Measurements from ENCODE around the gene MYBPH.

The MYBPH gene

DNA sequence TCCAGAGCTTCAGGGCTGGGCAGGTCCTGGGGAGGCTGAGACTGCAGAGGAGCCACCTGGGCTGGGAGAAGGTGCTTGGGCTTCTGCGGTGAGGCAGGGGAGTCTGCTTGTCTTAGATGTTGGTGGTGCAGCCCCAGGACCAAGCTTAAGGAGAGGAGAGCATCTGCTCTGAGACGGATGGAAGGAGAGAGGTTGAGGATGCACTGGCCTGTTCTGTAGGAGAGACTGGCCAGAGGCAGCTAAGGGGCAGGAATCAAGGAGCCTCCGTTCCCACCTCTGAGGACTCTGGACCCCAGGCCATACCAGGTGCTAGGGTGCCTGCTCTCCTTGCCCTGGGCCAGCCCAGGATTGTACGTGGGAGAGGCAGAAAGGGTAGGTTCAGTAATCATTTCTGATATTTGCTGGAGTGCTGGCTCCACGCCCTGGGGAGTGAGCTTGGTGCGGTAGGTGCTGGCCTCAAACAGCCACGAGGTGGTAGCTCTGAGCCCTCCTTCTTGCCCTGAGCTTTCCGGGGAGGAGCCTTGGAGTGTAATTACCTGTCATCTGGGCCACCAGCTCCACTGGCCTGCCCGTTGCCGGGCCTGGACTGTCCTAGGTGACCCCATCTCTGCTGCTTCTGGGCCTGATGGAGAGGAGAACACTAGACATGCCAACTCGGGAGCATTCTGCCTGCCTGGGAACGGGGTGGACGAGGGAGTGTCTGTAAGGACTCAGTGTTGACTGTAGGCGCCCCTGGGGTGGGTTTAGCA is 9.3 kb downstream of the MYBPH start:
- Histone ChIP-seq H3K36me3 (ENCODE audit: control insufficient read depth, insufficient read depth, low read length) (no peaks in the 10 kb centered on the region), H3K79me2 (ENCODE audit: control insufficient read depth, insufficient read depth, low read length) (no peaks in the 10 kb centered on the region), H3K23ac (ENCODE audit: low read length) (no peak overlapping the region), H2BK15ac (replicated peaks; ENCODE audit: low read depth) (no peak overlapping the region), H2BK120ac (ENCODE audit: low read depth, low read length) (no peak overlapping the region), H2AK5ac (ENCODE audit: low read length) (no peak overlapping the region), H3K9ac (ENCODE audit: low read length) (no peak overlapping the region), H3K27ac (ENCODE audit: low read depth, low read length) (no peak overlapping the region), H3K4me2 (ENCODE audit: low read length) (no peak overlapping the region), H3K18ac (ENCODE audit: low read length) (no peak overlapping the region), H3K56ac (ENCODE audit: low read length) (peak overlapping the region; percentile 27), H3K27me3 (ENCODE audit: insufficient read depth, low read length, poor library complexity) (no peaks in the 10 kb centered on the region), H2BK5ac (ENCODE audit: low read length) (no peak overlapping the region), H4K8ac (ENCODE audit: low read depth, low read length) (no peak overlapping the region), H4K5ac (ENCODE audit: low read length) (no peak overlapping the region), H3K4ac (ENCODE audit: low read depth, low read length) (no peak overlapping the region), H3K4me1 (ENCODE audit: control insufficient read depth, low read depth, low read length) (peaks cover 2% of the 10 kb centered on the region), H3K4me3 (ENCODE audit: low read length) (no peak overlapping the region), H3K79me1 (ENCODE audit: low read length) (no peaks in the 10 kb centered on the region)
- DNase-seq = peak; percentile 42
- WGBS (ENCODE audit: extremely low coverage, insufficient coverage, low lambda C conversion rate) = no CpG with 5 or more reads among the region's 14 CpGs

DNA sequence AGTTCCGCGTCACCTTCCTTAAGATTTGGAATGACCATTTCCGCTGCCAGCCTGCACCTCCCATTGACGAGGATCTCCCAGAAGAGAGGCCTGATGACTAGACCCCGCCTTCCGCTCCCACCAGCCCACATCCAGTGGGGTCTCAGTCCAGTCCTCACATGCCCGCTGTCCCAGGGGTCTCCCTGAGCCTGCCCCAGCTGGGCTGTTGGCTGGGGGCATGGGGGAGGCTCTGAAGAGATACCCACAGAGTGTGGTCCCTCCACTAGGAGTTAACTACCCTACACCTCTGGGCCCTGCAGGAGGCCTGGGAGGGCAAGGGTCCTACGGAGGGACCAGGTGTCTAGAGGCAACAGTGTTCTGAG is 9.8 kb downstream of the MYBPH start:
- no CpG with 5 or more reads among the region's 8 CpGs for WGBS (ENCODE audit: extremely low coverage, insufficient coverage, low lambda C conversion rate)
- H3K36me3 ChIP-seq (ENCODE audit: control insufficient read depth, insufficient read depth, low read length) = no peaks in the 10 kb centered on the region

DNA sequence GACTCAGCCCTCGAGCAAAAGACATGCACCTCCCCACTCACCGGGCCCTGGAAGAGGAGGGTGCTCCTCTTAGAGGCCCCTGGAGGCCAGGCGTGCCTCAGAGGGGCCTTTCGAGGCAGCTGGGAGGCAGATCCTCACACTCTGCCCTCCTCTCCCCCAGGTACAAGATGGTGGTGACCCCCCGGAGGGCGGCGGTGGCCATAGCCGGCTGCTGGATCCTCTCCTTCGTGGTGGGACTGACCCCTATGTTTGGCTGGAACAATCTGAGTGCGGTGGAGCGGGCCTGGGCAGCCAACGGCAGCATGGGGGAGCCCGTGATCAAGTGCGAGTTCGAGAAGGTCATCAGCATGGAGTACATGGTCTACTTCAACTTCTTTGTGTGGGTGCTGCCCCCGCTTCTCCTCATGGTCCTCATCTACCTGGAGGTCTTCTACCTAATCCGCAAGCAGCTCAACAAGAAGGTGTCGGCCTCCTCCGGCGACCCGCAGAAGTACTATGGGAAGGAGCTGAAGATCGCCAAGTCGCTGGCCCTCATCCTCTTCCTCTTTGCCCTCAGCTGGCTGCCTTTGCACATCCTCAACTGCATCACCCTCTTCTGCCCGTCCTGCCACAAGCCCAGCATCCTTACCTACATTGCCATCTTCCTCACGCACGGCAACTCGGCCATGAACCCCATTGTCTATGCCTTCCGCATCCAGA is 10.4 kb downstream of the MYBPH start:
- H4K8ac ChIP-seq (ENCODE audit: low read depth, low read length) = no peak overlapping the region
- H3K4ac ChIP-seq (ENCODE audit: low read depth, low read length) = no peak overlapping the region
- no peak overlapping the region for H2BK5ac ChIP-seq (ENCODE audit: low read length)
- no peaks in the 10 kb centered on the region for H3K36me3 ChIP-seq (ENCODE audit: control insufficient read depth, insufficient read depth, low read length)
- WGBS (ENCODE audit: extremely low coverage, insufficient coverage, low lambda C conversion rate) = no CpG with 5 or more reads among the region's 28 CpGs
- no peak overlapping the region for H3K4me3 ChIP-seq (ENCODE audit: low read length)
- no peak overlapping the region for H2AK5ac ChIP-seq (ENCODE audit: low read length)
- no peak overlapping the region for H3K9ac ChIP-seq (ENCODE audit: low read length)
- H3K18ac ChIP-seq (ENCODE audit: low read length) = no peak overlapping the region
- H3K56ac ChIP-seq (ENCODE audit: low read length) = no peak overlapping the region
- H3K27ac ChIP-seq (ENCODE audit: low read depth, low read length) = no peak overlapping the region
- H3K4me1 ChIP-seq (ENCODE audit: control insufficient read depth, low read depth, low read length) = peaks cover 2% of the 10 kb centered on the region
- H2BK15ac ChIP-seq (replicated peaks; ENCODE audit: low read depth) = no peak overlapping the region
- H3K23ac ChIP-seq (ENCODE audit: low read length) = no peak overlapping the region
- no peak overlapping the region for H3K4me2 ChIP-seq (ENCODE audit: low read length)
- DNase-seq = no peak
- H3K27me3 ChIP-seq (ENCODE audit: insufficient read depth, low read length, poor library complexity) = no peaks in the 10 kb centered on the region
- no peaks in the 10 kb centered on the region for H3K79me2 ChIP-seq (ENCODE audit: control insufficient read depth, insufficient read depth, low read length)
- H4K5ac ChIP-seq (ENCODE audit: low read length) = no peak overlapping the region
- no peak overlapping the region for H2BK120ac ChIP-seq (ENCODE audit: low read depth, low read length)
- no peaks in the 10 kb centered on the region for H3K79me1 ChIP-seq (ENCODE audit: low read length)

More for the DNA sequence above, 9.8 kb downstream of the MYBPH start:
- Histone ChIP-seq H3K4me2 (ENCODE audit: low read length) (no peak overlapping the region), H3K4me1 (ENCODE audit: control insufficient read depth, low read depth, low read length) (peaks cover 2% of the 10 kb centered on the region), H3K56ac (ENCODE audit: low read length) (no peak overlapping the region), H2BK120ac (ENCODE audit: low read depth, low read length) (no peak overlapping the region), H3K23ac (ENCODE audit: low read length) (no peak overlapping the region), H3K4ac (ENCODE audit: low read depth, low read length) (no peak overlapping the region), H2BK5ac (ENCODE audit: low read length) (no peak overlapping the region), H3K9ac (ENCODE audit: low read length) (no peak overlapping the region), H2AK5ac (ENCODE audit: low read length) (no peak overlapping the region), H2BK15ac (replicated peaks; ENCODE audit: low read depth) (no peak overlapping the region), H3K4me3 (ENCODE audit: low read length) (no peak overlapping the region), H3K18ac (ENCODE audit: low read length) (no peak overlapping the region), H4K5ac (ENCODE audit: low read length) (no peak overlapping the region), H3K27ac (ENCODE audit: low read depth, low read length) (no peak overlapping the region), H3K27me3 (ENCODE audit: insufficient read depth, low read length, poor library complexity) (no peaks in the 10 kb centered on the region), H3K79me1 (ENCODE audit: low read length) (no peaks in the 10 kb centered on the region), H4K8ac (ENCODE audit: low read depth, low read length) (no peak overlapping the region), H3K79me2 (ENCODE audit: control insufficient read depth, insufficient read depth, low read length) (no peaks in the 10 kb centered on the region)
- DNase-seq = no peak

DNA sequence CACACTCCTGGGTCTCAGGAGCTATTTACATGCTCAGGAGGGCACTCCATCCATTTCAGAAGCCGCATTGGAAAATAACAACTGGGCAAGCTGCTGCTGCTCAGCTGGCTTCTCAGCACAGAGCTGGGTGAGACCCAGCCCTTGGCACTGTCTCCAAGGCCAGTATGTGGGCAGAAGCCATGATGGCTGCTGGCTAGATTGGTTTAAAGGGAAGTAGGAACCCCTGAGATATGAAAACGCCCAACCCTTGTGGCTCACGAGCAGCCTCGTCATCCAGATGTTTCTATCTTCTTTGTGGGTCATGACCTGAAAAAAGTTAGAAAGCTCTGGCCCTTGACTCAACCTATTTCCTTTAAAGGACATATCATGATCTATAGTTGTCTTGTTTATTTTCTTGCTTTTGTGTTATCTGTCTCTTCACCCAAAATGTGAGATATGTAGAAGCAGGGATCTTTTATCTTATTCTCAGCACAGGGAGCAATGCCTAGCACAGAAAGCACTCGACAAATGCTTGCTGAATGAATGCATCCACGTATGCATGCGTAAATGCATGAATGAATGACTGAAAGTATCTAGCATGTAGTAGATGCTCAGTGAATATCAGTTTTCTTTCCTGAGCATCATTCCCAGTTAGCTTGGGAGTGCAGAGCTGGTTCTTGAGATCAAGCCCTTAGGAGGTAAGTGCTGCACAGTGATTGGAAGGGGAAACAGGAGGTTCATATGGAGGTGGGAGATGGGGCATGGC is 11.6 kb downstream of the MYBPH start:
- H2BK5ac ChIP-seq (ENCODE audit: low read length) = no peak overlapping the region
- H3K79me2 ChIP-seq (ENCODE audit: control insufficient read depth, insufficient read depth, low read length) = no peaks in the 10 kb centered on the region
- peaks cover 2% of the 10 kb centered on the region for H3K36me3 ChIP-seq (ENCODE audit: control insufficient read depth, insufficient read depth, low read length)
- WGBS (ENCODE audit: extremely low coverage, insufficient coverage, low lambda C conversion rate) = no CpG with 5 or more reads among the region's 7 CpGs
- no peaks in the 10 kb centered on the region for H3K79me1 ChIP-seq (ENCODE audit: low read length)
- H3K23ac ChIP-seq (ENCODE audit: low read length) = no peak overlapping the region
- no peak overlapping the region for H3K27ac ChIP-seq (ENCODE audit: low read depth, low read length)
- no peak overlapping the region for H3K9ac ChIP-seq (ENCODE audit: low read length)
- no peak overlapping the region for H4K5ac ChIP-seq (ENCODE audit: low read length)
- H2BK15ac ChIP-seq (replicated peaks; ENCODE audit: low read depth) = no peak overlapping the region
- no peak overlapping the region for H2BK120ac ChIP-seq (ENCODE audit: low read depth, low read length)
- H3K56ac ChIP-seq (ENCODE audit: low read length) = peak overlapping the region; percentile 25
- no peaks in the 10 kb centered on the region for H3K27me3 ChIP-seq (ENCODE audit: insufficient read depth, low read length, poor library complexity)
- no peak overlapping the region for H3K4ac ChIP-seq (ENCODE audit: low read depth, low read length)
- H2AK5ac ChIP-seq (ENCODE audit: low read length) = no peak overlapping the region
- H3K4me2 ChIP-seq (ENCODE audit: low read length) = no peak overlapping the region
- no peak for DNase-seq
- no peak overlapping the region for H4K8ac ChIP-seq (ENCODE audit: low read depth, low read length)
- peaks cover 2% of the 10 kb centered on the region for H3K4me1 ChIP-seq (ENCODE audit: control insufficient read depth, low read depth, low read length)
- no peak overlapping the region for H3K4me3 ChIP-seq (ENCODE audit: low read length)
- H3K18ac ChIP-seq (ENCODE audit: low read length) = no peak overlapping the region

DNA sequence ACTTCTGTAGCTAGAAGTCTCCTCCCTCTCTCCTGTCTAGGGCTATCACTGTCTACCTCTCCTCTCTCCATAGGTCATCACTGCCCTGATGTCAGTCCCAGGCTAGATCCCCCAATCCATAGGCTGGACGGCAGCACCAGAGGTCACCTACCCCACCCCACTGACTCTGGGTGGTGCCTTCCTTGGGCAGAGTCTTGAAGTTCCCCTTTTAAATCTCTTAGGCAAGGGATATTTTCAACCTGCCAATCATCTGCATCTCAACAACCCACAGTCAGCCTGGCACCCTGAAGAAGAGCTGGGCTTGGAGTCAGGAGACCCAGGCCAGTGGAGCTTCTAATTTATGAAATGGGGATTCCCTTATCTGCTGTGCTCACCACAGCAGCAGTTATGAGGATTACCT is 13.2 kb downstream of the MYBPH start:
- WGBS (ENCODE audit: extremely low coverage, insufficient coverage, low lambda C conversion rate) = no CpG with 5 or more reads among the region's 1 CpG
- no peak for DNase-seq

More for the DNA sequence above, 13.2 kb downstream of the MYBPH start:
- Histone ChIP-seq H3K36me3 (ENCODE audit: control insufficient read depth, insufficient read depth, low read length) (peaks cover 2% of the 10 kb centered on the region), H3K9ac (ENCODE audit: low read length) (no peak overlapping the region), H3K27ac (ENCODE audit: low read depth, low read length) (no peak overlapping the region), H2BK120ac (ENCODE audit: low read depth, low read length) (no peak overlapping the region), H4K8ac (ENCODE audit: low read depth, low read length) (no peak overlapping the region), H3K27me3 (ENCODE audit: insufficient read depth, low read length, poor library complexity) (no peaks in the 10 kb centered on the region), H2AK5ac (ENCODE audit: low read length) (no peak overlapping the region), H3K4me3 (ENCODE audit: low read length) (no peak overlapping the region), H3K18ac (ENCODE audit: low read length) (no peak overlapping the region), H3K4me2 (ENCODE audit: low read length) (no peak overlapping the region), H3K4me1 (ENCODE audit: control insufficient read depth, low read depth, low read length) (peaks cover 2% of the 10 kb centered on the region), H3K23ac (ENCODE audit: low read length) (no peak overlapping the region), H3K4ac (ENCODE audit: low read depth, low read length) (no peak overlapping the region), H3K79me1 (ENCODE audit: low read length) (no peaks in the 10 kb centered on the region), H4K5ac (ENCODE audit: low read length) (no peak overlapping the region), H2BK5ac (ENCODE audit: low read length) (no peak overlapping the region), H2BK15ac (replicated peaks; ENCODE audit: low read depth) (no peak overlapping the region), H3K56ac (ENCODE audit: low read length) (no peak overlapping the region), H3K79me2 (ENCODE audit: control insufficient read depth, insufficient read depth, low read length) (no peaks in the 10 kb centered on the region)
